LNCAP (cell line): Measurements from ENCODE around the gene DHCR24.

ENCODE experiments used
- TF ChIP-seq, protein P1 (sequence below): fragments of 450-650 bp; IDR thresholded peaks from 2 replicates; pipeline ENCODE4 v1.5.1; 2017; ENCODE audit warnings: mild to moderate bottlenecking

Gene DHCR24

DNA sequence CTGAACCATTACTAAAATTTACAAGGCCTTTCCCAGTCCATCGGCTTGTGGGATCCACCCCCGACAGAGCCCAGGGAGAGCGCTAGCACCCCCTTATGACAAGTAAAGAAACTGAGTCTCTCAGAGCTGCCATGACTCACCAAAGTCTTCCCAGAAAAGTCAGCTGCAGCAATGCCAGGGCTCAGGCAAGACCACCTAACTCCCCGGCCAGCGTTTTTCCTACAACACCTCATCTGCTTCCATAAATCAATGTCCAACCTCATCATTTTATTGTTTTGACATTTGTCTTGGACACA is 15.0 kb downstream of the DHCR24 start:
- TF ChIP-seq, protein P1, sequence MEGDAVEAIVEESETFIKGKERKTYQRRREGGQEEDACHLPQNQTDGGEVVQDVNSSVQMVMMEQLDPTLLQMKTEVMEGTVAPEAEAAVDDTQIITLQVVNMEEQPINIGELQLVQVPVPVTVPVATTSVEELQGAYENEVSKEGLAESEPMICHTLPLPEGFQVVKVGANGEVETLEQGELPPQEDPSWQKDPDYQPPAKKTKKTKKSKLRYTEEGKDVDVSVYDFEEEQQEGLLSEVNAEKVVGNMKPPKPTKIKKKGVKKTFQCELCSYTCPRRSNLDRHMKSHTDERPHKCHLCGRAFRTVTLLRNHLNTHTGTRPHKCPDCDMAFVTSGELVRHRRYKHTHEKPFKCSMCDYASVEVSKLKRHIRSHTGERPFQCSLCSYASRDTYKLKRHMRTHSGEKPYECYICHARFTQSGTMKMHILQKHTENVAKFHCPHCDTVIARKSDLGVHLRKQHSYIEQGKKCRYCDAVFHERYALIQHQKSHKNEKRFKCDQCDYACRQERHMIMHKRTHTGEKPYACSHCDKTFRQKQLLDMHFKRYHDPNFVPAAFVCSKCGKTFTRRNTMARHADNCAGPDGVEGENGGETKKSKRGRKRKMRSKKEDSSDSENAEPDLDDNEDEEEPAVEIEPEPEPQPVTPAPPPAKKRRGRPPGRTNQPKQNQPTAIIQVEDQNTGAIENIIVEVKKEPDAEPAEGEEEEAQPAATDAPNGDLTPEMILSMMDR: no peak

- TF ChIP-seq, protein P1: no peak
These were observed 15.5 kb downstream of the DHCR24 start for GRCh38 chr1:54871275-54872035.

DNA sequence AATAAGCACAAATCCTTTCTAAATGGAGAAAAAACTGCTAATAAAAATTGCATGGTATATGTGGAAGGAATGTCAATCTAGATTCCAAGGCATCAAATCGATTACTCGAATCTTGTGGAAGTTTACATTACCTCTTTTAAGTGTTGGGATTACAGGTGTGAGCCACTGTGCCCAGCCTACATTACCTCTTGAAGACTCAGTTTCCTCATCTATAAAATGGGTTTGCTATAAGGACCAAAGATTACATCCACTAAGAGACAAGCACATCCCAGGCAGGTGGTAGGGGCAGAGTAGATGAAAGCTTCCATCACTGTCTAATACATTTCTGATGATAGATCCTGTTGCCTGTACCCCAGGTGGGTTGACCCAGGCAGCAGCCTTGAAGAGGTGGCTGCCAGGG is 16.1 kb downstream of the DHCR24 start:
- TF ChIP-seq, protein P1: no peak

DNA sequence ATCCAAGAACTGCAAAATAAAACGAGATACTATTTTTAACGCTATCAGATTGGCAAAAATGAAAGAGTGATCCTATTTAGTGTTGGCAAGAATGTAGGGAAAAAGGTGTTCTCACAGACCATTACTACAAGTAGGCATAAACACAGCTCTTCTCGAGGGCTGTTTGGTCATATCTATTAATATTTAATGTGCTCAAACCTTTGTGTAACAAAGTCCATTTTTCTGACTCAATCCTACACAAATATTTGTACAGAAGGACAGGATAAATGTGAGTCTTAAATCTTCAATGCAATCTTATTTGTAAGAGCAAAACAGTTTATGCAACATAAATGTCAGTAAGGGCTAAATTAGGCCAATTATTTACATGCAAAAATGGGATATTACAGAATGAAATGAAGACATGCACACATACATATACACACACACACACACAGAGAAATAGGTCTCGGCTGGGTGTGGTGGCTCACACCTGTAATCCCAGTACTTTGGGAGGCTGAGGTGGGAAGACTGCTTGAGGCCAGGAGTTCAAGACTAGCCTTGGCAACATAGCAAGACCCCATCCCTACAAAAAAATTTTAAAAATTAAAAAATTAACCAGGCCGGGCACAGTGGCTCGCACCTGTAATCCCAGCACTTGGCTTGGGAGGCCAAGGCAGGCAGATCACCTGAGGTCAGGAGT is 17.7 kb downstream of the DHCR24 start:
- TF ChIP-seq, protein P1: no peak

- TF ChIP-seq, protein P1: no peak
These were observed 19.3 kb downstream of the DHCR24 start for GRCh38 chr1:54867717-54868057.

GRCh38 chr1:54866801-54867716 is 19.9 kb downstream of the DHCR24 start:
- TF ChIP-seq, protein P1: no peak

- TF ChIP-seq, protein P1: no peak
These were observed 21.5 kb downstream of the DHCR24 start for GRCh38 chr1:54865238-54866073.
